GM23338 (cell line): ENCODE results near the gene PVR. TPM values are rescaled to one million over a fixed set of nuclear protein-coding genes. Genes with fewer than 3 reads are reported as not detected.

Experiments
- ATAC-seq: fragments of 200-7000 bp; cut with Tn5 transposase; 3 replicates; pipeline ENCODE4 v1.9.1; 2020
- DNase-seq: peaks from one replicate; pipeline ENCODE4 v3.0.0-alpha.2; 2015; ENCODE audit warnings: low spot score
- H2AFZ ChIP-seq: fragments of 200-600 bp; sonication (generic); 2 replicates; pipeline ENCODE4 v1.8.0; 2016; ENCODE audit warnings: antibody characterized with exemption, mild to moderate bottlenecking, moderate library complexity
- H3F3A ChIP-seq: fragments of 200-600 bp; sonication (generic); replicated peaks from 2 replicates; pipeline ENCODE4 v1.8.0; 2017; ENCODE audit warnings: antibody characterized with exemption, mixed run types, low read depth
- H3K27ac ChIP-seq: fragments of 200-600 bp; sonication (generic); 2 replicates; pipeline ENCODE4 v1.6.1; 2016; ENCODE audit warnings: low read depth
- H3K27me3 ChIP-seq: fragments of 200-600 bp; sonication (generic); 2 replicates; pipeline ENCODE4 v1.8.0; 2016; ENCODE audit warnings: mild to moderate bottlenecking, mixed run types, moderate library complexity; ENCODE audit not compliant: insufficient read depth
- H3K36me3 ChIP-seq: fragments of 200-600 bp; sonication (generic); 2 replicates; pipeline ENCODE4 v1.8.0; 2016; ENCODE audit warnings: mild to moderate bottlenecking; ENCODE audit not compliant: insufficient read depth
- H3K4me1 ChIP-seq: fragments of 200-600 bp; sonication (generic); 2 replicates; pipeline ENCODE4 v1.8.0; 2016; ENCODE audit warnings: mild to moderate bottlenecking, moderate library complexity; ENCODE audit not compliant: insufficient read depth
- H3K4me2 ChIP-seq: fragments of 200-600 bp; sonication (generic); 2 replicates; pipeline ENCODE4 v1.7.1; 2017; ENCODE audit warnings: mixed run types
- H3K4me3 ChIP-seq: fragments of 200-600 bp; sonication (generic); 2 replicates; pipeline ENCODE4 v1.6.1; 2016; ENCODE audit warnings: mixed run types
- H3K79me2 ChIP-seq: fragments of 200-600 bp; sonication (generic); replicated peaks from 2 replicates; pipeline ENCODE4 v1.8.0; 2017; ENCODE audit warnings: mild to moderate bottlenecking; ENCODE audit not compliant: insufficient read depth
- H3K9me2 ChIP-seq: fragments of 200-600 bp; sonication (generic); 2 replicates; pipeline ENCODE4 v1.8.0; 2017; ENCODE audit not compliant: insufficient read depth
- H4K20me1 ChIP-seq: fragments of 200-600 bp; sonication (generic); replicated peaks from 2 replicates; pipeline ENCODE4 v1.8.0; 2017; ENCODE audit warnings: mild to moderate bottlenecking; ENCODE audit not compliant: insufficient read depth
- H3K27ac Mint-ChIP-seq: 2 replicates; pipeline ENCODE4 v1.8.0; 2020; ENCODE audit warnings: inconsistent platforms, mild to moderate bottlenecking, moderate library complexity, mixed read lengths
- H3K27me3 Mint-ChIP-seq: 3 replicates; pipeline ENCODE4 v1.8.0; 2022; ENCODE audit warnings: low read depth, mild to moderate bottlenecking, moderate library complexity, mixed read lengths, inconsistent platforms; ENCODE audit not compliant: insufficient read depth, poor library complexity
- H3K36me3 Mint-ChIP-seq: 3 replicates; pipeline ENCODE4 v1.8.0; 2021; ENCODE audit warnings: low read depth, mild to moderate bottlenecking, inconsistent platforms, moderate library complexity, mixed read lengths
- H3K4me1 Mint-ChIP-seq: 3 replicates; pipeline ENCODE4 v1.8.0; 2020; ENCODE audit warnings: mild to moderate bottlenecking, inconsistent platforms, mixed read lengths
- H3K4me3 Mint-ChIP-seq: 3 replicates; pipeline ENCODE4 v1.8.0; 2021; ENCODE audit warnings: moderate library complexity, mild to moderate bottlenecking, inconsistent platforms, mixed read lengths
- H3K9me3 Mint-ChIP-seq: 3 replicates; pipeline ENCODE4 v1.8.0; 2020; ENCODE audit warnings: moderate library complexity, mild to moderate bottlenecking, inconsistent platforms, mixed read lengths
- CREB1 ChIP-seq: fragments of 250-450 bp; sonication (Bioruptor Pico); IDR thresholded peaks from 2 replicates; pipeline ENCODE4 v1.5.0; 2020; ENCODE audit warnings: low read depth, mild to moderate bottlenecking, moderate library complexity
- ETS1 ChIP-seq: IDR thresholded peaks from 2 replicates; pipeline ENCODE4 v1.6.1; 2016; ENCODE audit warnings: antibody characterized with exemption
- EZH2 ChIP-seq: fragments of 200-600 bp; sonication (generic); IDR thresholded peaks from one replicate; pipeline ENCODE4 v1.8.0; 2017; ENCODE audit warnings: antibody characterized with exemption, mild to moderate bottlenecking, low read depth; ENCODE audit not compliant: unreplicated experiment
- EZH2phosphoT487 ChIP-seq: fragments of 200-600 bp; sonication (generic); IDR thresholded peaks from one replicate; pipeline ENCODE4 v1.8.1; 2018; ENCODE audit warnings: antibody characterized with exemption; ENCODE audit not compliant: unreplicated experiment
- JUNB ChIP-seq: IDR thresholded peaks from one replicate; pipeline ENCODE4 v1.6.1; 2016; ENCODE audit warnings: antibody characterized with exemption; ENCODE audit not compliant: unreplicated experiment
- NANOG ChIP-seq: IDR thresholded peaks from 2 replicates; pipeline ENCODE4 v1.6.1; 2016; ENCODE audit warnings: antibody characterized with exemption, borderline replicate concordance
- POLR2AphosphoS5 ChIP-seq: IDR thresholded peaks from 2 replicates; pipeline ENCODE4 v1.6.1; 2016; ENCODE audit warnings: antibody characterized with exemption, low read depth
- STAT1 ChIP-seq: IDR thresholded peaks from one replicate; pipeline ENCODE4 v1.6.1; 2016; ENCODE audit warnings: antibody characterized with exemption; ENCODE audit not compliant: unreplicated experiment
- ZNF114 ChIP-seq: fragments of 250-450 bp; sonication (Bioruptor Pico); IDR thresholded peaks from 2 replicates; pipeline ENCODE4 v1.5.0; 2020; ENCODE audit warnings: mild to moderate bottlenecking, moderate library complexity
- ZNF331 ChIP-seq: fragments of 250-450 bp; sonication (Bioruptor Pico); IDR thresholded peaks from 2 replicates; pipeline ENCODE4 v1.5.0; 2020; ENCODE audit warnings: low read depth, mild to moderate bottlenecking, moderate library complexity
- polyA plus RNA-seq: library from polyadenylated mRNA; unstranded; fragments of >200 nt; fragmentation: Nextera tagmentation; extraction: Ambion mirVana; gene quantifications from 2 replicates; pipeline ENCODE4 v1.2.1, GENCODE V29; 2016
- total RNA-seq: library from RNA; depleted of rRNA; stranded (reverse); fragments of >200 nt; shearing (Covaris generic); gene quantifications from 2 replicates; pipeline ENCODE4 v1.2.3, GENCODE V29; 2014
- TF ChIP-seq, protein P1 (sequence below), 2 experiments: fragments of 200-600 bp in 1 of 2; sonication (generic) in 1 of 2; conservative IDR thresholded peaks; 2 replicates each; pipeline versions ENCODE4 v1.5.1 to v1.6.1; 2016 to 2017; ENCODE audit warnings: antibody characterized with exemption in 2 of 2, low read depth in 2 of 2, mild to moderate bottlenecking in 2 of 2, moderate library complexity in 1 of 2
- TF ChIP-seq, protein P2 (sequence below): IDR thresholded peaks from one replicate; pipeline ENCODE4 v1.6.1; 2018; ENCODE audit warnings: antibody characterized with exemption; ENCODE audit not compliant: unreplicated experiment
- TF ChIP-seq, protein P3 (sequence below): fragments of 250-450 bp; sonication (Bioruptor Pico); IDR thresholded peaks from 2 replicates; pipeline ENCODE4 v1.5.0; 2020; ENCODE audit warnings: mild to moderate bottlenecking, moderate library complexity

Gene PVR
- total and polyA plus RNA-seq, 2 experiments from 2014 or later = 4.8 to 19.0 TPM

- Histone ChIP-seq H3F3A (no peaks in the 10 kb centered on the region), H3K27ac (no peak within 1 kb of the TSS), H3K4me2 (no peak within 1 kb of the TSS), H3K4me1 (0 out of 2 replicates have a peak, but pooled peaks cover under 1% of the 10 kb centered on the region), H3K79me2 (no peaks in the 10 kb centered on the region), H3K27me3 (no peaks in the 10 kb centered on the region), H2AFZ (no peak within 1 kb of the TSS), H3K36me3 (no peaks in the 10 kb centered on the region), H4K20me1 (no peaks in the 10 kb centered on the region), H3K9me2 (no peaks in the 10 kb centered on the region), H3K4me3 (no peak within 1 kb of the TSS)
- H3K27ac Mint-ChIP-seq = no peak within 1 kb of the TSS
- H3K4me1 Mint-ChIP-seq = no peaks in the 10 kb centered on the region
- ATAC-seq (no peak), DNase-seq (no peak)
- peaks cover 5% of the 10 kb centered on the region for H3K27me3 Mint-ChIP-seq
- 0 out of 3 replicates have a peak, but pooled peaks cover 2% of the 10 kb centered on the region for H3K36me3 Mint-ChIP-seq
- H3K4me3 Mint-ChIP-seq = no peak within 1 kb of the TSS
- H3K9me3 Mint-ChIP-seq = no peaks in the 10 kb centered on the region; the same call in 2 of the 3 replicates
- no peak for TF ChIP-seq STAT1
- TF ChIP-seq JUNB = no peak
- TF ChIP-seq EZH2phosphoT487 = no peak
- TF ChIP-seq CREB1 (CRISPR knock-in tag) = no peak
- TF ChIP-seq ZNF114 = no peak
- TF ChIP-seq NANOG = no peak
- TF ChIP-seq, protein P1, sequence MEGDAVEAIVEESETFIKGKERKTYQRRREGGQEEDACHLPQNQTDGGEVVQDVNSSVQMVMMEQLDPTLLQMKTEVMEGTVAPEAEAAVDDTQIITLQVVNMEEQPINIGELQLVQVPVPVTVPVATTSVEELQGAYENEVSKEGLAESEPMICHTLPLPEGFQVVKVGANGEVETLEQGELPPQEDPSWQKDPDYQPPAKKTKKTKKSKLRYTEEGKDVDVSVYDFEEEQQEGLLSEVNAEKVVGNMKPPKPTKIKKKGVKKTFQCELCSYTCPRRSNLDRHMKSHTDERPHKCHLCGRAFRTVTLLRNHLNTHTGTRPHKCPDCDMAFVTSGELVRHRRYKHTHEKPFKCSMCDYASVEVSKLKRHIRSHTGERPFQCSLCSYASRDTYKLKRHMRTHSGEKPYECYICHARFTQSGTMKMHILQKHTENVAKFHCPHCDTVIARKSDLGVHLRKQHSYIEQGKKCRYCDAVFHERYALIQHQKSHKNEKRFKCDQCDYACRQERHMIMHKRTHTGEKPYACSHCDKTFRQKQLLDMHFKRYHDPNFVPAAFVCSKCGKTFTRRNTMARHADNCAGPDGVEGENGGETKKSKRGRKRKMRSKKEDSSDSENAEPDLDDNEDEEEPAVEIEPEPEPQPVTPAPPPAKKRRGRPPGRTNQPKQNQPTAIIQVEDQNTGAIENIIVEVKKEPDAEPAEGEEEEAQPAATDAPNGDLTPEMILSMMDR (conservative IDR thresholded peaks at IDR 0.05; ENCODE audit: low read depth in 2 of 2) = no peak
- no peak for TF ChIP-seq ZNF331 (CRISPR knock-in tag)
- TF ChIP-seq EZH2 = no peak
- TF ChIP-seq, protein P2, sequence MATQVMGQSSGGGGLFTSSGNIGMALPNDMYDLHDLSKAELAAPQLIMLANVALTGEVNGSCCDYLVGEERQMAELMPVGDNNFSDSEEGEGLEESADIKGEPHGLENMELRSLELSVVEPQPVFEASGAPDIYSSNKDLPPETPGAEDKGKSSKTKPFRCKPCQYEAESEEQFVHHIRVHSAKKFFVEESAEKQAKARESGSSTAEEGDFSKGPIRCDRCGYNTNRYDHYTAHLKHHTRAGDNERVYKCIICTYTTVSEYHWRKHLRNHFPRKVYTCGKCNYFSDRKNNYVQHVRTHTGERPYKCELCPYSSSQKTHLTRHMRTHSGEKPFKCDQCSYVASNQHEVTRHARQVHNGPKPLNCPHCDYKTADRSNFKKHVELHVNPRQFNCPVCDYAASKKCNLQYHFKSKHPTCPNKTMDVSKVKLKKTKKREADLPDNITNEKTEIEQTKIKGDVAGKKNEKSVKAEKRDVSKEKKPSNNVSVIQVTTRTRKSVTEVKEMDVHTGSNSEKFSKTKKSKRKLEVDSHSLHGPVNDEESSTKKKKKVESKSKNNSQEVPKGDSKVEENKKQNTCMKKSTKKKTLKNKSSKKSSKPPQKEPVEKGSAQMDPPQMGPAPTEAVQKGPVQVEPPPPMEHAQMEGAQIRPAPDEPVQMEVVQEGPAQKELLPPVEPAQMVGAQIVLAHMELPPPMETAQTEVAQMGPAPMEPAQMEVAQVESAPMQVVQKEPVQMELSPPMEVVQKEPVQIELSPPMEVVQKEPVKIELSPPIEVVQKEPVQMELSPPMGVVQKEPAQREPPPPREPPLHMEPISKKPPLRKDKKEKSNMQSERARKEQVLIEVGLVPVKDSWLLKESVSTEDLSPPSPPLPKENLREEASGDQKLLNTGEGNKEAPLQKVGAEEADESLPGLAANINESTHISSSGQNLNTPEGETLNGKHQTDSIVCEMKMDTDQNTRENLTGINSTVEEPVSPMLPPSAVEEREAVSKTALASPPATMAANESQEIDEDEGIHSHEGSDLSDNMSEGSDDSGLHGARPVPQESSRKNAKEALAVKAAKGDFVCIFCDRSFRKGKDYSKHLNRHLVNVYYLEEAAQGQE = no peak
- no peak for TF ChIP-seq POLR2AphosphoS5
- TF ChIP-seq, protein P3, sequence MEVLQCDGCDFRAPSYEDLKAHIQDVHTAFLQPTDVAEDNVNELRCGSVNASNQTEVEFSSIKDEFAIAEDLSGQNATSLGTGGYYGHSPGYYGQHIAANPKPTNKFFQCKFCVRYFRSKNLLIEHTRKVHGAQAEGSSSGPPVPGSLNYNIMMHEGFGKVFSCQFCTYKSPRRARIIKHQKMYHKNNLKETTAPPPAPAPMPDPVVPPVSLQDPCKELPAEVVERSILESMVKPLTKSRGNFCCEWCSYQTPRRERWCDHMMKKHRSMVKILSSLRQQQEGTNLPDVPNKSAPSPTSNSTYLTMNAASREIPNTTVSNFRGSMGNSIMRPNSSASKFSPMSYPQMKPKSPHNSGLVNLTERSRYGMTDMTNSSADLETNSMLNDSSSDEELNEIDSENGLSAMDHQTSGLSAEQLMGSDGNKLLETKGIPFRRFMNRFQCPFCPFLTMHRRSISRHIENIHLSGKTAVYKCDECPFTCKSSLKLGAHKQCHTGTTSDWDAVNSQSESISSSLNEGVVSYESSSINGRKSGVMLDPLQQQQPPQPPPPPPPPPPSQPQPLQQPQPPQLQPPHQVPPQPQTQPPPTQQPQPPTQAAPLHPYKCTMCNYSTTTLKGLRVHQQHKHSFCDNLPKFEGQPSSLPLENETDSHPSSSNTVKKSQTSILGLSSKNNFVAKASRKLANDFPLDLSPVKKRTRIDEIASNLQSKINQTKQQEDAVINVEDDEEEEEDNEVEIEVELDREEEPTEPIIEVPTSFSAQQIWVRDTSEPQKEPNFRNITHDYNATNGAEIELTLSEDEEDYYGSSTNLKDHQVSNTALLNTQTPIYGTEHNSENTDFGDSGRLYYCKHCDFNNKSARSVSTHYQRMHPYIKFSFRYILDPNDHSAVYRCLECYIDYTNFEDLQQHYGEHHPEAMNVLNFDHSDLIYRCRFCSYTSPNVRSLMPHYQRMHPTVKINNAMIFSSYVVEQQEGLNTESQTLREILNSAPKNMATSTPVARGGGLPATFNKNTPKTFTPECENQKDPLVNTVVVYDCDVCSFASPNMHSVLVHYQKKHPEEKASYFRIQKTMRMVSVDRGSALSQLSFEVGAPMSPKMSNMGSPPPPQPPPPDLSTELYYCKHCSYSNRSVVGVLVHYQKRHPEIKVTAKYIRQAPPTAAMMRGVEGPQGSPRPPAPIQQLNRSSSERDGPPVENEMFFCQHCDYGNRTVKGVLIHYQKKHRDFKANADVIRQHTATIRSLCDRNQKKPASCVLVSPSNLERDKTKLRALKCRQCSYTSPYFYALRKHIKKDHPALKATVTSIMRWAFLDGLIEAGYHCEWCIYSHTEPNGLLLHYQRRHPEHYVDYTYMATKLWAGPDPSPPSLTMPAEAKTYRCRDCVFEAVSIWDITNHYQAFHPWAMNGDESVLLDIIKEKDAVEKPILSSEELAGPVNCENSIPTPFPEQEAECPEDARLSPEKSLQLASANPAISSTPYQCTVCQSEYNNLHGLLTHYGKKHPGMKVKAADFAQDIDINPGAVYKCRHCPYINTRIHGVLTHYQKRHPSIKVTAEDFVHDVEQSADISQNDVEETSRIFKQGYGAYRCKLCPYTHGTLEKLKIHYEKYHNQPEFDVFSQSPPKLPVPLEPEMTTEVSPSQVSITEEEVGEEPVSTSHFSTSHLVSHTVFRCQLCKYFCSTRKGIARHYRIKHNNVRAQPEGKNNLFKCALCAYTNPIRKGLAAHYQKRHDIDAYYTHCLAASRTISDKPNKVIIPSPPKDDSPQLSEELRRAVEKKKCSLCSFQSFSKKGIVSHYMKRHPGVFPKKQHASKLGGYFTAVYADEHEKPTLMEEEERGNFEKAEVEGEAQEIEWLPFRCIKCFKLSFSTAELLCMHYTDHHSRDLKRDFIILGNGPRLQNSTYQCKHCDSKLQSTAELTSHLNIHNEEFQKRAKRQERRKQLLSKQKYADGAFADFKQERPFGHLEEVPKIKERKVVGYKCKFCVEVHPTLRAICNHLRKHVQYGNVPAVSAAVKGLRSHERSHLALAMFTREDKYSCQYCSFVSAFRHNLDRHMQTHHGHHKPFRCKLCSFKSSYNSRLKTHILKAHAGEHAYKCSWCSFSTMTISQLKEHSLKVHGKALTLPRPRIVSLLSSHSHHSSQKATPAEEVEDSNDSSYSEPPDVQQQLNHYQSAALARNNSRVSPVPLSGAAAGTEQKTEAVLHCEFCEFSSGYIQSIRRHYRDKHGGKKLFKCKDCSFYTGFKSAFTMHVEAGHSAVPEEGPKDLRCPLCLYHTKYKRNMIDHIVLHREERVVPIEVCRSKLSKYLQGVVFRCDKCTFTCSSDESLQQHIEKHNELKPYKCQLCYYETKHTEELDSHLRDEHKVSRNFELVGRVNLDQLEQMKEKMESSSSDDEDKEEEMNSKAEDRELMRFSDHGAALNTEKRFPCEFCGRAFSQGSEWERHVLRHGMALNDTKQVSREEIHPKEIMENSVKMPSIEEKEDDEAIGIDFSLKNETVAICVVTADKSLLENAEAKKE (CRISPR knock-in tag) = no peak
- no peak for TF ChIP-seq ETS1
These were observed 27.7 kb downstream of the PVR start, which contains the start of gene CEACAM19 for GRCh38 chr19:44671400-44671799. Gene CEACAM19, plus strand, starts transcription at chr19:44671482. Its CDS starts 450 bp downstream, at chr19:44671932.
